K562 (cell line): ENCODE measurements around the gene ITGAL. TPM values are rescaled to one million over a fixed set of nuclear protein-coding genes. Genes with fewer than 3 reads are reported as not detected.

Source experiments
- ARNT ChIP-seq, 2 experiments: fragments of 450-650 bp; IDR thresholded peaks; 2 replicates each; pipeline ENCODE4 v1.6.1; 2016; ENCODE audit warnings: mild to moderate bottlenecking in 1 of 2
- CCNT2 ChIP-seq: IDR thresholded peaks from 2 replicates; pipeline ENCODE4 v1.6.1; 2011; ENCODE audit warnings: borderline replicate concordance, low read depth, mild to moderate bottlenecking, moderate library complexity, mixed read lengths, low read length; ENCODE audit not compliant: insufficient read length; ENCODE audit errors: extremely low read depth
- CHD2 ChIP-seq: IDR thresholded peaks from 2 replicates; pipeline ENCODE4 v1.6.1; 2011; ENCODE audit warnings: low read depth, low read length
- ETV5 ChIP-seq: sonication (generic); formaldehyde crosslinking; IDR thresholded peaks from 2 replicates; pipeline ENCODE4 v1.4.0; 2020; ENCODE audit warnings: low read depth, mild to moderate bottlenecking, missing genetic modification reagents
- FOS ChIP-seq: IDR thresholded peaks from 3 replicates; pipeline ENCODE4 v1.6.1; 2011; ENCODE audit not compliant: insufficient read length; ENCODE audit errors: extremely low read depth
- HBP1 ChIP-seq: fragments of 450-650 bp; formaldehyde crosslinking; IDR thresholded peaks from 2 replicates; pipeline ENCODE4 v1.4.0; 2022; ENCODE audit warnings: missing genetic modification characterization
- MCM5 ChIP-seq: fragments of 450-650 bp; IDR thresholded peaks from 2 replicates; pipeline ENCODE4 v1.6.1; 2016; ENCODE audit warnings: low read depth
- MYC ChIP-seq, 2 experiments: fragments of 250-450 bp in 1 of 2; sonication (Bioruptor Pico) in 1 of 2; IDR thresholded peaks; 2 replicates each; pipeline versions ENCODE4 v1.5.1 to v1.6.1; 2012 to 2021; ENCODE audit warnings: low read depth in 2 of 2, borderline replicate concordance in 1 of 2, improper control_type of control experiment in 1 of 2, low read length in 1 of 2, mild to moderate bottlenecking in 1 of 2, moderate library complexity in 1 of 2
- NONO ChIP-seq, 2 experiments: fragments of 200-400 bp in 1 of 2; fragments of 450-650 bp in 1 of 2; formaldehyde crosslinking in 1 of 2; IDR thresholded peaks; 2 replicates each; pipeline ENCODE4 v1.6.1; 2017; ENCODE audit warnings: low read depth in 2 of 2, mild to moderate bottlenecking in 2 of 2, moderate library complexity in 2 of 2, low read length in 1 of 2
- PHB2 ChIP-seq: fragments of 450-650 bp; IDR thresholded peaks from 2 replicates; pipeline ENCODE4 v1.6.1; 2017; ENCODE audit warnings: low read depth
- RAD51 ChIP-seq: fragments of 450-650 bp; IDR thresholded peaks from 2 replicates; pipeline ENCODE4 v1.7.1; 2016; ENCODE audit warnings: low read depth, mild to moderate bottlenecking, borderline replicate concordance
- SMAD4 ChIP-seq: fragments of 250-450 bp; sonication (Bioruptor Pico); conservative IDR thresholded peaks from 2 replicates; pipeline ENCODE4 v1.8.0; 2021; ENCODE audit warnings: inconsistent platforms, mild to moderate bottlenecking, moderate library complexity
- TRIM24 ChIP-seq, 2 experiments: fragments of 450-650 bp; IDR thresholded peaks; 2 replicates each; pipeline ENCODE4 v1.6.1; 2016
- ZFP91 ChIP-seq: sonication (generic); formaldehyde crosslinking; IDR thresholded peaks from 2 replicates; pipeline ENCODE4 v1.8.0; 2022; ENCODE audit warnings: mild to moderate bottlenecking, missing genetic modification reagents
- ZNF121 ChIP-seq: sonication (generic); formaldehyde crosslinking; conservative IDR thresholded peaks from 2 replicates; pipeline ENCODE4 v1.8.0; 2022; ENCODE audit warnings: missing genetic modification reagents
- ZNF318 ChIP-seq, 2 experiments: fragments of 450-650 bp; IDR thresholded peaks; 2 replicates each; pipeline ENCODE4 v1.6.1; 2016; ENCODE audit warnings: mild to moderate bottlenecking in 2 of 2, borderline replicate concordance in 1 of 2, low read depth in 1 of 2, moderate library complexity in 1 of 2
- ZNF764 ChIP-seq: fragments of 250-450 bp; sonication (Bioruptor Pico); IDR thresholded peaks from 2 replicates; pipeline ENCODE4 v1.4.0; 2020; ENCODE audit warnings: low read depth, mild to moderate bottlenecking, moderate library complexity
- ZNF780A ChIP-seq: fragments of 250-450 bp; sonication (Bioruptor Pico); IDR thresholded peaks from 2 replicates; pipeline ENCODE4 v1.5.0; 2021; ENCODE audit warnings: mild to moderate bottlenecking
- polyA plus RNA-seq, 8 experiments: library from polyadenylated mRNA; depleted of rRNA in 4 of 8; stranded (reverse) in 5 of 8; unstranded in 3 of 8; fragments of >200 nt; fragmentation: Nextera tagmentation in 2 of 8; fragmentation: Illumina TruSeq in 1 of 8; extraction: Ambion mirVana in 2 of 8; extraction: Trizol in 1 of 8; gene quantifications; 2 replicates each; pipeline versions ENCODE4 v1.2.1 to v1.2.3, GENCODE V29; 2011 to 2014; ENCODE audit warnings: inconsistent platforms in 1 of 8, missing spikeins in 1 of 8
- total RNA-seq, 7 experiments: library from RNA; depleted of rRNA in 6 of 7; stranded (reverse); fragments of >200 nt in 6 of 7; fragmentation: Illumina TruSeq in 2 of 7; extraction: Trizol in 2 of 7; gene quantifications; 2 replicates each; pipeline versions ENCODE4 v1.2.1 to v1.2.3, GENCODE V29; 2011 to 2021; ENCODE audit warnings: low replicate concordance in 1 of 7

ITGAL gene
- total and polyA plus RNA-seq, 9 of the 15 experiments (the other 6 are each of a cell fraction or from before 2014, with no cell fraction given): 0.01 to 0.53 TPM; not detected in 7

- no peak; a peak in 1 of 4 replicates for TF ChIP-seq ZNF318 (IDR thresholded peaks at IDR 0.05; ENCODE audit: borderline replicate concordance in 1 of 2, low read depth in 1 of 2)
- no peak; the same call in 1 of the 2 replicates for TF ChIP-seq ETV5 (CRISPR knock-in tag)
- TF ChIP-seq CCNT2: no peak
- TF ChIP-seq ZFP91: no peak
- TF ChIP-seq CHD2: no peak
- no peak for TF ChIP-seq ZNF780A
- TF ChIP-seq NONO (IDR thresholded peaks at IDR 0.05; ENCODE audit: low read depth in 2 of 2, low read length in 1 of 2): no peak
- no peak for TF ChIP-seq PHB2
- no peak for TF ChIP-seq MCM5
- TF ChIP-seq FOS: no peak
- no peak for TF ChIP-seq TRIM24 (IDR thresholded peaks at IDR 0.05)
- no peak for TF ChIP-seq ZNF764
- TF ChIP-seq ZNF121 (CRISPR knock-in tag): no peak
- TF ChIP-seq SMAD4 (CRISPR knock-in tag): 0 out of 2 replicates have a peak, but pooled peaks have one; percentile 20
- TF ChIP-seq ARNT (IDR thresholded peaks at IDR 0.05): no peak
- peak; percentile 67 for TF ChIP-seq RAD51
- peak; percentile 98 for TF ChIP-seq MYC (IDR thresholded peaks at IDR 0.05; ENCODE audit: low read depth, low read length)
- peak; percentile 75; the same call in 1 of the 2 replicates for TF ChIP-seq MYC (CRISPR knock-in tag; IDR thresholded peaks at IDR 0.05; ENCODE audit: borderline replicate concordance, low read depth)
- 0 out of 2 replicates have a peak, but pooled peaks have one; percentile 72 for TF ChIP-seq HBP1 (CRISPR knock-in tag)
Measured at GRCh38 chr16:30535777-30536190, 63.2 kb downstream of the ITGAL start (continued).
